ENCODE data around the gene VEPH1.

VEPH1 gene

DNA sequence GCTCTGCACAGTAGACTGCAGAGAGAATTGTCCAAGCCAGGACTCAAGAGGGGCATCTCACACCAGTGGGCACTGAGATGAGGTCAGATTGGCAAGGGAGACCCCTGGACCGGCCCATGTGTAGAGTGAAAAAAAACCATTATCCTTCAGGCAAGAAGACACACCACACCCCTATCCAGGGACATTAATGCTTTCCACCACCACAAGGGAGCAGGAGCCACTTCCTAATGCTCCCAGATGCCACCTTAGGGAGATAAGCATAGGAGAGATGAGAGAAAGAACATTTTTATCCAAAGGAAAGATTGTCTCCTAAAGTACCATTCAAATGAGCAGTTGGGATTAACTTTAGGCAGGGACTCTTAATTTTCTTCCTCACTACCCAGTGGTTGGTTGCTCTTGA lies 176.2 kb downstream of the VEPH1 start:
- no peak for TF ChIP-seq GATA2 (IDR thresholded peaks at IDR 0.05; ENCODE audit: low read depth, low read length)
- no peak for TF ChIP-seq GATA3 (IDR thresholded peaks at IDR 0.05; ENCODE audit: low read depth, low read length)

DNA sequence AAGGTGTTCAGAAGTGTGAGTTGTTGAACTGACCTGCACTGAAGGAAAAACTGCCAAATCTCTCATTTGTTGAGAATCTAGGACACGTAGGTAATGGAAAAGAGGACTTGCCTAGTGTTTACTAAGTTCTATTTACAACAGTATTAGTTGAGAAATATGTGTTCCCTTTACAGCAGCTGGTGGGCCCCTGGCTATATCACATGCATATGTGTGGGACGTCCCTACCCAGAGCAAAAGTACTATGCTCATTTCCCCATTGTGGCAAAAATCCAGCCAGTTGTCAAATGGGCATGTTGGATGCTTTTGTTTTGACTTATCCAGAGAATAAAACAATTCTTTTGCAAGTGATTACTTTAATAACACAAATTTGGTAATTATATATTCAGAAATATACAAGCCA lies 179.9 kb downstream of the VEPH1 start:
- TF ChIP-seq GATA3 (IDR thresholded peaks at IDR 0.05; ENCODE audit: low read depth, low read length) (no peak), GATA2 (IDR thresholded peaks at IDR 0.05; ENCODE audit: low read depth, low read length) (no peak)

DNA sequence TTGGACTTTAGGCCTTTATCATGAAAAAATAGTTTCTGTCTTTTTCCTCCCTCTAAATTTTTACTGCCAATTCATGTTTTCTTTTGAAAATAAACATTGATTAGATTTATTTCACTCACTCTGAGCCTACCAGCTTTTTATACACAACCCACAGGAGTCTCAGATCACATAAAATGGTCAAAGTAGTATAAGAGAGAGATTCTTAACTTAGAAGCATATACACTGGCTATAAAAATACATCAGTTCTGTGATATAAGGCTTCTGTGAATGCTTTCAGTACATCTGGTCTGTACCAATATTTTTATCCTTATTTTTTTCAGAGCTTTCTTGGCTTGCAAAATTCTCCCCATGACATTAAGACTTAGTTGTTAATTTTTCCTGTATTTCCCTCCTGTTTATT lies 183.5 kb downstream of the VEPH1 start:
- no peak for TF ChIP-seq GATA3 (IDR thresholded peaks at IDR 0.05; ENCODE audit: low read depth, low read length)
- no peak for TF ChIP-seq GATA2 (IDR thresholded peaks at IDR 0.05; ENCODE audit: low read depth, low read length)

DNA sequence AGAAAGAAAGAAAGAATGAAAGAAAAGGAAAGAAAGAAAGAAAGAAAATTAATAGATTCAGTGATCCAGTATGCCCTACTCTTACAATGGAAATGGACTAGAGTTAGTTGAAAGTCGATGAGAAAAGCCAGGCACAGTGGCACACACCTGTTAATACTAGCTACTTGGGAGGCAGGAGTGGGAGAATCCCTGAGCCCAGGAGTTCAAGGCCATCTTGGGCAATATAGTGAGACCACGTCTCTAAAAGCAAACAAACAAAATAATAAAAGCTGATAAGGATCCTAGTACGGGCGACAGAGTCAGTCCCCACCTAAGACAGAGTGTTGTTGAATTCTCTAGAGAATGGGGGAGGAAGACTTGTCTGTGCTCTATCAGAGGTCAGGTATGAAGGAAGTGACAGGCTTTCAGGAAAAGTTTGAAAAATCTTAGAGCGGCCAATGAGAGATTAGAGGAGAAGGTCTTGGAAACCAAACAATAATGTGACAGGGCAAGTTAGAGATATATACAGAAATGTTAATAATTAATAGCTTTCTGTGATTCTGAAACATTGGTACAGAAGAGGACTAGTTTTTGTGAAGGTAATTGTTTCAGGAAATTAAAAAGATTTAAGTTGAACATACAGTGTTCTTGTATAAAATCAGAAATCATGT lies 184.5 kb downstream of the VEPH1 start:
- no peak for TF ChIP-seq GATA2 (IDR thresholded peaks at IDR 0.05; ENCODE audit: low read depth, low read length)
- no peak for TF ChIP-seq GATA3 (IDR thresholded peaks at IDR 0.05; ENCODE audit: low read depth, low read length)

DNA sequence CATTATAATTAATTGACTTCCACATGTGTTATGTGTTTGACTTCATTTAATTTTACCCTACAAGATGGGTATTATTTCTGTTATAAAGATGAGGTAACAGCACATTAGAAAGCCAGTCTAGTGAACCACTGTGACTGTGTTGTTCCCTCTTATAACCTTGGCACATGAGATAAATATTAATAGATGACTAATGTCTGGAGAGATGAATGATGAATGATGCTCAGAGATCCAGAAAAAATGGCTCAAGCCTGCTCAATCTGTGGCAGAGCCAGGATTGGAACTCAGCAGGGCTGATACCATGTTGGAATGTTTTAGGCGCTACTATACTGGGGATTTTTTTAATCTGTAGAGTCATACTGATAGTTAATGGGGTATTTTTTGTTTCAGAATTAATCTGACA lies 185.3 kb downstream of the VEPH1 start:
- TF ChIP-seq GATA3 (IDR thresholded peaks at IDR 0.05; ENCODE audit: low read depth, low read length) (no peak), GATA2 (IDR thresholded peaks at IDR 0.05; ENCODE audit: low read depth, low read length) (no peak)

DNA sequence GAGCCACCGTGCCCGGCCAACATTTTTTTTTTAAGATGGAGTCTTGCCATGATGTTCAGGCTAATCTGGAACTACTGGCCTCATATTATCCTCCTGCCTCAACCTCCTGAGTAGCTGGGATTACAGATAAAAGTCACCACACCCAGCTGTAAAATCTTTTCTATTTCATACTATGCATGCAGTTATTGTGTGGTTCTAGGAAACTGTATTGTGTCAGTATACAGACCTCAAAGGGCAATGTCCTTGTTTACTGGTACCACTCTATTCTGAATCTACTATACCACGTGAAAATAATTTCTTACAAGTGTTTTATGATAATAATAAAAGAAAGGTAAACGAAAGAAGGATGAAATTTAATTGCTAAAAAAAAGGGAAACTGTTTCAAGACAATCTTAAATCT lies 190.0 kb downstream of the VEPH1 start:
- TF ChIP-seq GATA3 (IDR thresholded peaks at IDR 0.05; ENCODE audit: low read depth, low read length), result no peak
- TF ChIP-seq GATA2 (IDR thresholded peaks at IDR 0.05; ENCODE audit: low read depth, low read length), result no peak

DNA sequence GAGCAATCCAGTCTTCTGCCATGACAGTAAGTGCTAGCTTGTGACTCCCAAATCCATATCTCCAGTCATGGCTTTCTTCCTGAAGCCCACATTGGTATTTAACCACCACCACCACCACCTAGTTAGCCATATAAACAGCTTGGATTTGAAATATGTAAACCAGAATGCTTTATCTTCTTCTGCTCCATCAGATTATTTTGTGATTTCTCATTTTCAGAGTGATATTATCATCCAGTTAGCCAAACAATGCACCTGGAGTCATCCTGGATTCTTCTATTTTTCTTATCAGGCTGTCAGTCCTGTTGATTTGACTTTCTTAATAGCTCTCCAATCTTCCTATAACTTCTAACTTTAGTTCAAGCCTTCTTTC lies 190.9 kb downstream of the VEPH1 start:
- TF ChIP-seq GATA3 (IDR thresholded peaks at IDR 0.05; ENCODE audit: low read depth, low read length) (no peak), GATA2 (IDR thresholded peaks at IDR 0.05; ENCODE audit: low read depth, low read length) (no peak)

DNA sequence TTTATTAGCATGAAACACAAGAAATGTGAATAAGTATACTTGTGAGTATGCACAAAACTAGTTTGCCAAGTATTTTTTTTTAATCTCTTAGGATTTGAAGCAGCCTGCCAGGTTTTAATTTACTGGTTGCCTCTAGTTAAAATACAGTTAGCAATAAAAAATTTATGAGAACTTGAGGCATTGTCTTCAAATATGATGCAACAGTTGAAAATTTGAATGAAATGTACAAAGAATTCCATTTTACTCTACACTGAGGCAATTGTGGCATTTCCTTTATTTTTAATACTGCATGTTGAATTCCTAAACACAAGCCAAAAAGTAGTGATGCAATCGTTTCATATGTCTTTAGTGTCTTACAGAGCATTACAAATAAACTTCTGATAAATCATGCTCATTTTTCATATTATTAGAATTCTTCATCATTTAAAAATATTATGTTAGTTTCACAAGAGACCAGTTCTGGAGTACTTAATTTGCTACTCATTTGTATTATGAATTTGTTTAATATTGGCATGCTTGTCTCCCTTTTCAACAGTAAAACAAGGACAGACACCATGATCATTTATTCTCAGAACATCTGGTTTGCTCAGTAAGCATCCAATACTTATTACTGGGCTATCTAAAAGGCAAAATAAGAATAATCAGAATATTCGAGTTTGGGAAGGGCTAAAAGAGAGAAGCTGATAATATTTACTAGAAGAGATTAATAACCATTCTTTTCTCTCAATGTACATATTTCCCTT lies 191.4 kb downstream of the VEPH1 start:
- TF ChIP-seq GATA2 (IDR thresholded peaks at IDR 0.05; ENCODE audit: low read depth, low read length), result no peak
- TF ChIP-seq GATA3 (IDR thresholded peaks at IDR 0.05; ENCODE audit: low read depth, low read length), result no peak

DNA sequence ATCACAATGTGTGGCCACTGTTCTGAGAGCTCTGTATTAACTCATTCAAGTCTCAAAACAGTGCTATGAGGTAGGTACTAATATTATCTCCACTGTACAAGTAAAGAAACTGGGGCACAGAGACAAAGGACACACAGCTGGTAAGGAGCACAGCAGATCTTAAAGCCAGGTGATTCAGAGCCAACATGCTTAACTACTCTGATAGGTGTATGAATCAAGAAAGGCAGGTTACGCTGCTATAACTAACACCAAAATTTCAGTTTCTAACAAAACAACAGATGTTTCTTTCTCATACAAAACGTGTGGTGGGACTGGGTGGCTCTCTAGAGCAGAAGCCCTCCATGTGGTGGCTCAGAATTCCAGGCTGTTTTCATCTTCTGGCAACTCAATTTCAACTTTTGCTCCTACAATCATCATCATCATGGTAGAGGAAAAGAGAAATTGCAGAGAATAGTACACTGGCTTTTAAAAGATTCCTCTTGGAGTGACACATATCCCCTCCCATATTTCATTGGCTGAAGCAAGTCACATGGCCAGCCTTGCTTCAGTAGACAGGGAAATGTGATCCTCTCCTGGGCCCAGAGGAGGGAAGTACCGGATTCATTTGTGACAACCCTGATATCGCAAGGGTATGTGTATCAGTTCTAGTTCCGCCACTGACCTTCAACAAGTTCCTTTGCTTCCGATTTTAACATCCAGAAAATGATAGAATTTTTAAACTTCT lies 192.7 kb downstream of the VEPH1 start:
- no peak for TF ChIP-seq GATA3 (IDR thresholded peaks at IDR 0.05; ENCODE audit: low read depth, low read length)
- no peak for TF ChIP-seq GATA2 (IDR thresholded peaks at IDR 0.05; ENCODE audit: low read depth, low read length)

DNA sequence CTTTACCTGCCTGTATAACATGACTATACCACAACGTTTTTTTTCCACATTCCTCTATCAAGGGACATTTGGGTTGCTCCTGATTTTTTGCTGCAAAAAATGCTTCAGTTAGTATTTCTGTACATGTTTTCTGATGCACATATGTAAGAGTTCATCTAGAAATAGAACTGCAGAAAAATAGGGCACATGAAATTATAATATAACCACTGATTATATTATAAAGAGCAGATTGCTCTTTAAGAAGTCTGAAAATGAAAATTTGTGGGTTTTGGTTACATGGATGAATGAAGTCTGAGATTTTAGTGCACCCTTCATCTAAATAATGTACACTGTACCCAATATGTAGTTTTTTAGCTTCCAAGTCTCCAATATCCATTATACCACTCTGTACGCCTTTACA lies 196.7 kb downstream of the VEPH1 start:
- TF ChIP-seq GATA2 (IDR thresholded peaks at IDR 0.05; ENCODE audit: low read depth, low read length) (no peak), GATA3 (IDR thresholded peaks at IDR 0.05; ENCODE audit: low read depth, low read length) (no peak)

DNA sequence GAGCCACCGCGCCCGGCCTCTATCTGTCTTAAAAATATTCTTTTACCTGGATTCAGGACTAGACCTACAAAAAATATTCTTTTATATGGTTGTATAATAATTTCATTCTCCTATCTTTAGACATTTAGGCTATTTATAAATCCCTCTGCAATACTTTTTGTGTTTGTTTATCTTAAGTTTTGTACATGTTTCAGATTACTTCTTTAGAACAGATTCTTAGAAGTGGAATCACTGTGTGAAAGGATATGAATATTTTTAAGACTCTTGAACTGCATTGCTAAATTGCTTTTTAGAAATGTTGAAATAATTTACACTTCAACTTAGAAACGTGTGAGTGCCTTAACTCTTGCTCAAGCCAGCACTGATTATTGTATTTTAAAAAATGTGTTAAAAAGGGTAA lies 197.8 kb downstream of the VEPH1 start:
- TF ChIP-seq GATA2 (IDR thresholded peaks at IDR 0.05; ENCODE audit: low read depth, low read length), result no peak
- no peak for TF ChIP-seq GATA3 (IDR thresholded peaks at IDR 0.05; ENCODE audit: low read depth, low read length)

DNA sequence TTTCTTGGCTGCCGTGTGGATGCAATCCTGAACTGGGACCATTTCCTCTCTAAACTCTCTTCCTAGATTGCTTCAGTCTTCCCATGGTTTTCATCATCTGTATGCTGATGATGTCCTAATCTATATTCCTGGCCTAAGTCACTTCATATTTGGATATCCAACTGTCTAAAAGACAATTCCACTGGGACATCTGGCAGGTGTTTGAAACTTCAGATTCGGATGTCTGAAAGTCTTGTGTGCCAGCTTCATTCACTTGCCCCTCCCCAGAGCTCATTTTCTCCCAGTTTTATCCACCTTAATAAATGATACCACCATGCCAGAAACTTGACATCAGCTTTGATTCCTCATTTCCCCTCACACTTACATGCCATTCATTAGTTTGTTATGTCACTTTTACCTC lies 201.5 kb downstream of the VEPH1 start:
- TF ChIP-seq GATA3 (IDR thresholded peaks at IDR 0.05; ENCODE audit: low read depth, low read length), result no peak
- TF ChIP-seq GATA2 (IDR thresholded peaks at IDR 0.05; ENCODE audit: low read depth, low read length), result no peak

DNA sequence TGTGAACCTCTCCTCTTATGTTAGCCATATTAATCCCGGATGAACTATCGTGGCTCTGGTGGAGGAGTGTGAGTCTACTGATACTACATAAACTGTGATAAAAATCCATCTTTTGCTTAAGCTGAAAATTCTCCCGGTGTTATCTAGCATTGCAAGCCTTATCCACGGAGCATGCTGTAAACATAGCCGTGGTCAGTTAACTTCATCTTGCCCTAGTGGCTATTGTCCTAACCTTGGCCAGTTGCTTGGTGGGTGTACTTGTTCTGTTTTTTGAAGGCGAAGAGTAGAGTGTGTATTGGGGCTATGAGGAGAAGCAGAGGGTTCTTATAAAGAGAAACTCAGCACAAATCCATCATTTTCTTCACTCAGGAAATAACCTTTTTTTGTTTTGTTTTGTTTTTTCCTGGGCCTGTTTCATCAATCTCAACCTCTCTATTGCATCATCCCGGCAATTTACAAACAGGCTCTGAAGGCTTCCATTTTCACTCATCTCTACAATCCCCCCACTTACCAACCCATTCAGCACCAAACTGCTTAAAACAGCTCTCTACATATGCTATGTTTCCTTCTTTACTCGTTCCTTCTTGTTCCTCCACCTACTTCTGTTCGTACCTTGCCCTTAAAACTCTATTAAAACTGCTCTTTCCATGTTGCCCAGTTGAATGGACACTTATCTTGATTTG lies 202.1 kb downstream of the VEPH1 start:
- no peak for TF ChIP-seq GATA2 (IDR thresholded peaks at IDR 0.05; ENCODE audit: low read depth, low read length)
- TF ChIP-seq GATA3 (IDR thresholded peaks at IDR 0.05; ENCODE audit: low read depth, low read length), result no peak

DNA sequence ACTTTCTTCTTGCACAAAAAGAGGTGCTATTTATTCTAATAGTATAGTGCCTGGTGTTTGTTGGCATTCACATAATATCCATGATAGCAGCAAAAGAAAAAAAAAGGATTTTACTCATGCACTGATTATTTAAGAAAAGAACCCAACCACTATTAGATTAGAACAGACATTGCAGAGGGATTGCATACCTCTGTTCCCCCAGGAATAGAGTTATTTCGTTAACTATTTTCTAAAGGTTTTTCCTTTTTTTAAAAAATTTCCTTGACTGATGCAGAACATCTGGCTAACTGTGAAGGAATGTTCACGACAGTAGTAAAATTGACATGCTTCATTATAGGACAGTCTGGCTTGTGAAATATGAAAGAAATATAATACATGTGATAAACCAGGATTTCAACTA lies 203.1 kb downstream of the VEPH1 start:
- no peak for TF ChIP-seq GATA2 (IDR thresholded peaks at IDR 0.05; ENCODE audit: low read depth, low read length)
- TF ChIP-seq GATA3 (IDR thresholded peaks at IDR 0.05; ENCODE audit: low read depth, low read length), result no peak
